GM21619 (cell line): Measurements from ENCODE around the gene RASSF4.

Experiments
- ATAC-seq: cut with Tn5 transposase; IDR thresholded peaks from one replicate; pipeline ENCODE4 v1.9.1; 2021; ENCODE audit not compliant: unreplicated experiment

Gene RASSF4

GRCh38 chr10:44947371-44948152, 12.0 kb upstream of the RASSF4 start:
- peak; percentile 57 for ATAC-seq

GRCh38 chr10:44948642-44949041, 11.0 kb upstream of the RASSF4 start:
- ATAC-seq, result no peak

- no peak for ATAC-seq
Observed at GRCh38 chr10:44949127-44949802, 10.3 kb upstream of the RASSF4 start.

GRCh38 chr10:44949915-44950314, 9.7 kb upstream of the RASSF4 start:
- ATAC-seq, result no peak

GRCh38 chr10:44950326-44951225, 9.0 kb upstream of the RASSF4 start:
- ATAC-seq, result no peak

- no peak for ATAC-seq
Observed at GRCh38 chr10:44951576-44952226, 7.9 kb upstream of the RASSF4 start.

- no peak for ATAC-seq
Observed at GRCh38 chr10:44952779-44953231, 6.8 kb upstream of the RASSF4 start.

- no peak for ATAC-seq
Observed at GRCh38 chr10:44954042-44954441, 5.6 kb upstream of the RASSF4 start.

DNA sequence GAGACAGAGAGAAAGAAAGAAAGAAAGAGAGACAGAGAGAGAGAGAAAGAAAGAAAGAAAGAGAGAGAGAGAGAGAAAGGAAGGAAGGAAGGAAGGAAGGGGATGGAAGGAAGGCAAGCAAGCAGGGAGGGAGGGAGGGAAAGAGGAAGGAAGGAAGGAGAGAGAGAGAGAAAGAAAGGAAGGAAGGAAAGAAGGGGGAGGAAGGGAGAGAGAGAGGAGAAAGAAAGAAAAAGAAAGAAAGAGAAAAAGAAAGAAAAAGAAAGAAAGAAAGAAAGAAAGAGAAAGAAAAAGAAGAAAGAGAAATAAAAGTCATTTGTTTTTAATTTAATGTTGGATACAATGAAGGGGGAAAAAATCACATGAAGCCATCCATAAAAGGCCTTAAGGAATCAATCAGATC, 4.6 kb upstream of the RASSF4 start:
- ATAC-seq, result no peak

DNA sequence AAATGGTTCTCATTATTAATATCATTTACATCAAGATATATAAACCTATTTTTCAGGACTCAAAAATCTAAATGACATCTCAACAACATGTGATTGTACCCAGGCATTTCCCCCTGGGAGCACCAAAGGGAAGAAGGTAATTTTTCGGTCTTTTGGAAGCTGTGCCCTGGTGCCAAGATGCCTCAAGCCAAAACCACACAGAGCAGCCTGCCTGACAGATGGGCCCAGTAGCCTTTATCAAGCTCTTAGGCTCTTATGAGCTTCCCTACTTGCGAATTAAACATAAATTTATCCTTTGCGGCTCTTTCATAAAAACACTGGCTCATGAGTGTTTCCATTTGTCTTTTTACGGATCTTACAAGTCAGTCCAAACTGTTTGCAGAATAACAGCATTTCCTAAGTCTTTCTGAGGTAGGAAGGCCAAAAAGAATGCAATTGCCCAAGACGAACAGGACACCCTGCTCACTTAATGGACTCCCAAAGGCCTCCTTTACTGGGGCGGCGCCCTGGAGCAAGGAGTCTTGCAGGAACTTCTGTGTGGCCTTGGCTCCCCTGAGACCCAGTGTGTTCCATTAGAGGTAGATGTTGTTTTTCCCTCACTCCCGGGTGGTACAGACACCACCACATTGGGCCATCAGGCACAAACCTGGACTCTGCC, 4.1 kb upstream of the RASSF4 start:
- ATAC-seq, result no peak

DNA sequence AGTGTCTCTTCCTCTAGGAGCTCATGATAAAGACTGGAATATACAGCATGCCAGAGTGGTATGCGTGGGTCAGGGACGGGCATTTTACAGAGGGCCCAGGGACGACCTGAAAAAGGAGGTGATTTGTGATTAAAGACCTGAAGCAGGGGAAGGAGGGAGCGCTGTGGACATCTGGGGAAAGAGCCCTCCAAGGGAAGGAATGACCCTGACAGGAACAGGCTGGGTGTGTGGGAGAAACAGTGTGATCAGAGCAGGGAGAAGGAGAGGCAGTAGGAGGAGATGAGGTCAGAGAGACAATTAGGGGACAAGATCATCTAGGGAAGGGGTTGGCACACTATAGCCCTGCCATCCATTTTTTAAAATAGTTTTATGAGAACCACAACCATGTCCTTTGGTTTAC, 3.4 kb upstream of the RASSF4 start:
- no peak for ATAC-seq

GRCh38 chr10:44956717-44957706, 2.6 kb upstream of the RASSF4 start:
- no peak for ATAC-seq

- no peak for ATAC-seq
Observed at GRCh38 chr10:44958196-44958897, 1.3 kb upstream of the RASSF4 start.

GRCh38 chr10:44958898-44959246, 730 bp upstream of the RASSF4 start:
- no peak for ATAC-seq

GRCh38 chr10:44960088-44960460, 472 bp downstream of the RASSF4 start:
- no peak for ATAC-seq

GRCh38 chr10:44960482-44961229, 1.1 kb downstream of the RASSF4 start:
- no peak for ATAC-seq

DNA sequence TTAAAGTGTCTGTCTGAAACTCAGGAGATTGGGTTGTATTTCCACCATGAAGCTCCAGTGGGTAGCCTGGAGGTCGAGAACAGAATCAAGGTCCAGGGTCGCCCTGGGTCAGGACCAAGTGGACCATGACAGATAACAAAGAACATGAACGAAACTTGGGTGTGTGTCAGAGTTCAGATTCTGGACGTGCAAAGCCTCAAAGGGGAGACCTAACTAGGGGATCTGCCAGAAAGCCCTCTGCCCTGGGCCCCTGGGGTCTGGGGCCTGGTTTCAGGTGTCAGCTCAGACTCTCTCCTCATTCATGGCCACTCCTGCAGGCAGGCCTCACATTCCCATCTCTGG, 1.6 kb downstream of the RASSF4 start:
- no peak for ATAC-seq
